SU-DHL-6 (cell line): ENCODE data around the gene MPHOSPH8.

ENCODE experiments used
- H2AFZ ChIP-seq: fragments of 200-600 bp; sonication (generic); 2 replicates; pipeline ENCODE4 v1.6.1; 2014; ENCODE audit warnings: low read depth, mild to moderate bottlenecking, moderate library complexity, mixed read lengths, antibody characterized with exemption, low read length; ENCODE audit not compliant: severe bottlenecking
- H3F3A ChIP-seq: fragments of 200-600 bp; shearing (Covaris generic); 2 replicates; pipeline ENCODE4 v1.6.0; 2016; ENCODE audit warnings: antibody characterized with exemption, mild to moderate bottlenecking; ENCODE audit not compliant: insufficient read depth
- H3K27ac ChIP-seq: fragments of 200-600 bp; sonication (generic); 2 replicates; pipeline ENCODE4 v1.5.1; 2016; ENCODE audit warnings: low read depth, mild to moderate bottlenecking, low read length, moderate library complexity, mixed read lengths
- H3K27me3 ChIP-seq: fragments of 200-600 bp; sonication (generic), shearing (Covaris generic); 2 replicates; pipeline ENCODE4 v1.6.0; 2014; ENCODE audit warnings: mild to moderate bottlenecking, low read length
- H3K36me3 ChIP-seq: fragments of 200-600 bp; sonication (generic); 2 replicates; pipeline ENCODE4 v1.6.1; 2014; ENCODE audit warnings: mild to moderate bottlenecking, low read length, mixed read lengths
- H3K4me2 ChIP-seq: fragments of 300-600, 200-600 bp; shearing (Covaris generic), sonication (generic); 2 replicates; pipeline ENCODE4 v1.6.0; 2014; ENCODE audit warnings: low read length, low read depth, mild to moderate bottlenecking; ENCODE audit not compliant: poor library complexity, severe bottlenecking
- H3K4me3 ChIP-seq: fragments of 200-600 bp; sonication (generic); 2 replicates; pipeline ENCODE4 v1.5.1; 2014; ENCODE audit warnings: antibody characterized with exemption, low read length, mild to moderate bottlenecking, mixed read lengths; ENCODE audit not compliant: insufficient read depth, poor library complexity, severe bottlenecking
- H3K79me2 ChIP-seq: fragments of 200-600 bp; sonication (generic); 2 replicates; pipeline ENCODE4 v1.6.1; 2014; ENCODE audit warnings: mild to moderate bottlenecking, low read length, moderate library complexity; ENCODE audit not compliant: insufficient read depth
- H3K9ac ChIP-seq: fragments of 200-600 bp; sonication (generic); 2 replicates; pipeline ENCODE4 v1.7.0; 2014; ENCODE audit warnings: mild to moderate bottlenecking, low read length
- H3K9me2 ChIP-seq: fragments of 200-600 bp; sonication (generic); replicated peaks from 2 replicates; pipeline ENCODE4 v1.6.1; 2014; ENCODE audit warnings: low read length; ENCODE audit not compliant: insufficient read depth
- H3K9me3 ChIP-seq: fragments of 200-600 bp; sonication (generic); 2 replicates; pipeline ENCODE4 v1.6.1; 2014; ENCODE audit warnings: low read length, mixed read lengths; ENCODE audit not compliant: insufficient read depth
- H4K20me1 ChIP-seq: fragments of 200-600 bp; sonication (generic); 2 replicates; pipeline ENCODE4 v1.6.1; 2014; ENCODE audit warnings: low read depth, mild to moderate bottlenecking, antibody characterized with exemption, low read length, moderate library complexity, mixed read lengths
- EZH2phosphoT487 ChIP-seq: fragments of 200-600 bp; sonication (generic), shearing (Covaris generic); conservative IDR thresholded peaks from 2 replicates; pipeline ENCODE4 v1.6.1; 2018; ENCODE audit warnings: mild to moderate bottlenecking, antibody characterized with exemption, low read length, moderate library complexity, mixed read lengths
- TF ChIP-seq, protein P1 (sequence below): fragments of 200-600 bp; sonication (generic); IDR thresholded peaks from one replicate; pipeline ENCODE4 v1.5.1; 2017; ENCODE audit warnings: antibody characterized with exemption, mild to moderate bottlenecking, low read length, moderate library complexity; ENCODE audit not compliant: insufficient read depth, poor library complexity, severe bottlenecking

MPHOSPH8 gene

DNA sequence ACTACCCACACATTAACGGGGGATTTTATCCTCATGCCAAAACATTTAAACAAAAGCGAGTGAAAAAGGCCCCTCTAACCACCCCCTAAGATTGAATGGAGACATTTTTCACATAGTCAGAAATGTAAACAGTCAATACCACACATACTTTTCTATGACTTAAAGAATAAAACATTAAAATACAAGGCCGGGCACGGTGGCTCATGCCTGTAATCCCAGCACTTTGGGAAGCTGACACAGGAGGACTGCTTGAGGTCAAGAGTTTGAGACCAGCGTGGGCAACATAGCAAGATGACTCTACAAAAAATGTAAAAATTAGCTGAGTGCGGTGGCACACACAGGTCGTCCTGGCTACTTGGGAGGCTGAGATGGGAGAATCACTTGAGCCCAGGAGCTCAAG is 47.3 kb downstream of the MPHOSPH8 start:
- Histone ChIP-seq H3K27me3 (no peaks in the 10 kb centered on the region), H3K79me2 (peaks cover 4% of the 10 kb centered on the region; the same call in 1 of the 2 replicates), H3K4me2 (no peak overlapping the region), H3K4me3 (no peak overlapping the region), H3K27ac (no peak overlapping the region), H3K36me3 (peaks cover 5% of the 10 kb centered on the region; the same call in 1 of the 2 replicates), H3K9ac (no peak overlapping the region), H3K9me2 (no peaks in the 10 kb centered on the region), H3K9me3 (no peaks in the 10 kb centered on the region), H3F3A (peaks cover 6% of the 10 kb centered on the region; the same call in 1 of the 2 replicates), H2AFZ (no peak overlapping the region), H4K20me1 (0 out of 2 replicates have a peak, but pooled peaks cover 4% of the 10 kb centered on the region)
- TF ChIP-seq, protein P1, sequence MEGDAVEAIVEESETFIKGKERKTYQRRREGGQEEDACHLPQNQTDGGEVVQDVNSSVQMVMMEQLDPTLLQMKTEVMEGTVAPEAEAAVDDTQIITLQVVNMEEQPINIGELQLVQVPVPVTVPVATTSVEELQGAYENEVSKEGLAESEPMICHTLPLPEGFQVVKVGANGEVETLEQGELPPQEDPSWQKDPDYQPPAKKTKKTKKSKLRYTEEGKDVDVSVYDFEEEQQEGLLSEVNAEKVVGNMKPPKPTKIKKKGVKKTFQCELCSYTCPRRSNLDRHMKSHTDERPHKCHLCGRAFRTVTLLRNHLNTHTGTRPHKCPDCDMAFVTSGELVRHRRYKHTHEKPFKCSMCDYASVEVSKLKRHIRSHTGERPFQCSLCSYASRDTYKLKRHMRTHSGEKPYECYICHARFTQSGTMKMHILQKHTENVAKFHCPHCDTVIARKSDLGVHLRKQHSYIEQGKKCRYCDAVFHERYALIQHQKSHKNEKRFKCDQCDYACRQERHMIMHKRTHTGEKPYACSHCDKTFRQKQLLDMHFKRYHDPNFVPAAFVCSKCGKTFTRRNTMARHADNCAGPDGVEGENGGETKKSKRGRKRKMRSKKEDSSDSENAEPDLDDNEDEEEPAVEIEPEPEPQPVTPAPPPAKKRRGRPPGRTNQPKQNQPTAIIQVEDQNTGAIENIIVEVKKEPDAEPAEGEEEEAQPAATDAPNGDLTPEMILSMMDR: no peak
- TF ChIP-seq EZH2phosphoT487: no peak

DNA sequence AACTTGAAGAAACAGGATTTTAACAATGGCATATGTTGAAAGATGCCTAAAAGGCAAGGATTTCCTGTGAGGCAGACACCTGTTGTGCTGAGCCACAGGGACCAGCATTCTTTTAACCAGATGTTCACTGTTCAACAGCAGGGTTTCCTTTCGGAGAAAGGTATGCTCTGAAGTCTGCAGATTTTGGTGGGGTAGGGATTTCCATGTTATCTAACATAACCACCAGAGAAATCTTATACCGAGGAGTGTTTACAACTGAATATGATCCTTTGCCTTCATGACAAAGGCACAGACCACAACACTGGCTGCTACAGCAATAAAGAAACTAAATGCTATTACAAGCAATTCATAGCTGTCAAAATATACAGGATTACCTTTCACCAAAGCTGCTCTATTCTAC is 48.1 kb downstream of the MPHOSPH8 start:
- Histone ChIP-seq H3K27ac (no peak overlapping the region), H3K9me3 (no peaks in the 10 kb centered on the region), H3K27me3 (no peaks in the 10 kb centered on the region), H3F3A (peaks cover under 1% of the 10 kb centered on the region; the same call in 1 of the 2 replicates), H2AFZ (no peak overlapping the region), H4K20me1 (no peaks in the 10 kb centered on the region), H3K79me2 (peaks cover 4% of the 10 kb centered on the region; the same call in 1 of the 2 replicates), H3K4me2 (no peak overlapping the region), H3K4me3 (no peak overlapping the region), H3K36me3 (no peaks in the 10 kb centered on the region; the same call in 1 of the 2 replicates), H3K9me2 (no peaks in the 10 kb centered on the region), H3K9ac (no peak overlapping the region)
- TF ChIP-seq EZH2phosphoT487: no peak
- TF ChIP-seq, protein P1: no peak

DNA sequence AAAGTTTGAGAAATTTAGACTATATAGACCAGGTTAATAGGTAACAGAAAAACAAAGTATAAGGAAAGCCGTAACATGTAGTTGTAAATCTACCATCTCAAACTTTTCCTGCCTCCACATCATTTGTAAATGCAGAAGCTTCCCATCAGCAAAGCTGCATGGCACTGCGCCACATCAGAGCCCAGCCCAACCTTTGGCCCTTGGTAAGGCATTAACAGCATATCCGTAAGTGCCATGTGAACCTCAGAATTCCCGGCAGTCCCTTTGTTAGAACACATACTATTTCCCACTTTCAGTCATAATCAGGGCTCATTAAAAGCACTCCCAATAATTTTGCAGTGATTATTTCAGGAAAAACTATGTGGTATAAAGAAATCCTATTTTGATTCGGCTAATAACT is 51.6 kb downstream of the MPHOSPH8 start:
- no peak overlapping the region for H3K4me3 ChIP-seq
- no peaks in the 10 kb centered on the region for H3K9me3 ChIP-seq
- H3K9me2 ChIP-seq: no peaks in the 10 kb centered on the region
- H4K20me1 ChIP-seq: no peaks in the 10 kb centered on the region
- peaks cover 4% of the 10 kb centered on the region; the same call in 1 of the 2 replicates for H3K79me2 ChIP-seq
- H3K4me2 ChIP-seq: no peak overlapping the region
- no peaks in the 10 kb centered on the region for H3K27me3 ChIP-seq
- no peak overlapping the region for H3K9ac ChIP-seq
- no peaks in the 10 kb centered on the region; the same call in 1 of the 2 replicates for H3F3A ChIP-seq
- no peak overlapping the region for H2AFZ ChIP-seq
- TF ChIP-seq, protein P1: no peak
- no peak for TF ChIP-seq EZH2phosphoT487
- H3K27ac ChIP-seq: no peak overlapping the region
- H3K36me3 ChIP-seq: no peaks in the 10 kb centered on the region
